Measurements from ENCODE around the gene MEN1.

The MEN1 gene

GRCh38 chr11:64800303-64801157, 9.8 kb downstream of the MEN1 start:
- no peak for DNase-seq

GRCh38 chr11:64799623-64800302, 10.6 kb downstream of the MEN1 start:
- DNase-seq, result no peak

- DNase-seq, result no peak
Measured at GRCh38 chr11:64799256-64799622, 11.1 kb downstream of the MEN1 start.

- DNase-seq, result no peak
Measured at GRCh38 chr11:64796757-64797541, 13.4 kb downstream of the MEN1 start.

GRCh38 chr11:64796047-64796756, 14.1 kb downstream of the MEN1 start:
- no peak for DNase-seq

GRCh38 chr11:64794526-64794925, 15.8 kb downstream of the MEN1 start:
- DNase-seq, result no peak

GRCh38 chr11:64793271-64794160, 16.8 kb downstream of the MEN1 start:
- no peak for DNase-seq

- no peak for DNase-seq
Measured at GRCh38 chr11:64792482-64792881, 17.9 kb downstream of the MEN1 start.

- no peak for DNase-seq
Measured at GRCh38 chr11:64791781-64792291, 18.5 kb downstream of the MEN1 start.

GRCh38 chr11:64790205-64791095, 19.9 kb downstream of the MEN1 start:
- DNase-seq, result no peak

- DNase-seq, result no peak
Measured at GRCh38 chr11:64789331-64790204, 20.8 kb downstream of the MEN1 start.

- DNase-seq, result no peak
Measured at GRCh38 chr11:64788321-64789215, 21.8 kb downstream of the MEN1 start.

- no peak for DNase-seq
Measured at GRCh38 chr11:64787526-64788320, 22.6 kb downstream of the MEN1 start.

- DNase-seq, result no peak
Measured at GRCh38 chr11:64786308-64786707, 24.0 kb downstream of the MEN1 start.

- DNase-seq, result no peak
Measured at GRCh38 chr11:64784813-64785581, 25.4 kb downstream of the MEN1 start.

GRCh38 chr11:64778473-64779298, 31.7 kb downstream of the MEN1 start, which contains the start of gene SF1:
Gene SF1 (minus strand): TSS chr11:64778542. CDS start chr11:64778392, 150 bp downstream.
- peak; percentile 100 for DNase-seq

Data from NCI-H446 treated with DMSO at 0.1 percent for 48 hours (cell line).